Measurements from ENCODE around the gene OTOF. TPM values are rescaled to one million over a fixed set of nuclear protein-coding genes. Genes with fewer than 3 reads are reported as not detected.

Gene OTOF
- 1 to 10 TPM; 1.7 to 2.6 TPM for total RNA-seq
- polyA plus RNA-seq, result 1.7 TPM

DNA sequence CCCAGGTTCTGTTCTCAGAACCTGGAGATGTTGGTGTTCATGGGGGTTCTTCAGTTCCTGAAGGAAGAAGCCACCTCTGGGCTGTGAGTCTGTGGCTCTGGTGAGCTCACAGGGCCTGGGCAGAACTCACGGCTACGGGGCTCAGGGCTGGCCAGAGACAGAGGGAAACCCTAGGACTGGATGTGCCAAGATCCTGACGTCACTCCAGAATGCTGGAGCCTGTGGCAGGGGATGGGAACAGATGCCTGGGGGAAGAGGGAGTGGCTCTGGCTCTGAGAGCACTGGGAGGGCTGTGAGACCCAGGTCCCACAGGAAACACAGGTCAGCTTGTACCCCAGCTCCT is at the start of gene OTOF:
Gene OTOF, minus strand, starts transcription at position 214 of the 343 bp plus-strand sequence.
- Mint-ChIP-seq H3K4me3 (peak within 1 kb of the TSS in 6 of 7 donors; percentile 40 to 76 (median 68)), H3K27me3 (no peaks in the 10 kb centered on the region), H3K4me1 (peaks cover 3 to 6% (median 4%) of the 10 kb centered on the region in 3 donors), H3K36me3 (no peaks in the 10 kb centered on the region), H3K27ac (peak within 1 kb of the TSS in 5 of 8 donors; percentile 59 to 89 (median 66)), H3K9me3 (no peaks in the 10 kb centered on the region)
- no peak within 1 kb of the TSS for H3K4me3 ChIP-seq (ENCODE audit: low read length)
- H3K4me1 ChIP-seq (ENCODE audit: insufficient read depth, low read length), result no peaks in the 10 kb centered on the region
- no peaks in the 10 kb centered on the region for H3K9me3 ChIP-seq (ENCODE audit: low read length)
- ChIA-PET CTCF (no interaction called here), POLR2A (no interaction called here)
- no peaks in the 10 kb centered on the region for H3K36me3 ChIP-seq (ENCODE audit: insufficient read depth, low read length)
- no peaks in the 10 kb centered on the region for H3K27me3 ChIP-seq (ENCODE audit: insufficient read depth, low read length, poor library complexity, severe bottlenecking)
- DNase-seq, result no peak
- no peak within 1 kb of the TSS for H3K27ac ChIP-seq (ENCODE audit: low read depth, low read length)

- H3K4me1 ChIP-seq (ENCODE audit: insufficient read depth, low read length), result no peaks in the 10 kb centered on the region
- H3K27me3 ChIP-seq (ENCODE audit: insufficient read depth, low read length, poor library complexity, severe bottlenecking), result peaks cover 1% of the 10 kb centered on the region
- ChIA-PET CTCF (no interaction called here), POLR2A (no interaction called here)
- Mint-ChIP-seq H3K4me1 (no peaks in the 10 kb centered on the region), H3K4me3 (no peak overlapping the region), H3K27me3 (peaks cover 5 to 16% of the 10 kb centered on the region in 2 donors), H3K27ac (no peak overlapping the region), H3K36me3 (no peaks in the 10 kb centered on the region), H3K9me3 (no peaks in the 10 kb centered on the region)
- no peaks in the 10 kb centered on the region for H3K9me3 ChIP-seq (ENCODE audit: low read length)
- no peak for DNase-seq
- H3K27ac ChIP-seq (ENCODE audit: low read depth, low read length), result no peak overlapping the region
- H3K4me3 ChIP-seq (ENCODE audit: low read length), result no peak overlapping the region
- H3K36me3 ChIP-seq (ENCODE audit: insufficient read depth, low read length), result no peaks in the 10 kb centered on the region
Measured at GRCh38 chr2:26526589-26526988, 48.7 kb upstream of the OTOF start.

- H3K36me3 ChIP-seq (ENCODE audit: insufficient read depth, low read length), result no peaks in the 10 kb centered on the region
- H3K9me3 ChIP-seq (ENCODE audit: low read length), result no peaks in the 10 kb centered on the region
- DNase-seq, result no peak
- H3K4me1 Mint-ChIP-seq, result no peaks in the 10 kb centered on the region
- H3K9me3 Mint-ChIP-seq, result no peaks in the 10 kb centered on the region
- no peaks in the 10 kb centered on the region for H3K4me1 ChIP-seq (ENCODE audit: insufficient read depth, low read length)
- ChIA-PET POLR2A (no interaction called here), CTCF (no interaction called here)
- no peak overlapping the region for H3K4me3 ChIP-seq (ENCODE audit: low read length)
- H3K4me3 Mint-ChIP-seq, result no peak overlapping the region
- H3K27ac ChIP-seq (ENCODE audit: low read depth, low read length), result no peak overlapping the region
- H3K36me3 Mint-ChIP-seq, result no peaks in the 10 kb centered on the region
- H3K27ac Mint-ChIP-seq, result no peak overlapping the region
- H3K27me3 ChIP-seq (ENCODE audit: insufficient read depth, low read length, poor library complexity, severe bottlenecking), result peaks cover 3% of the 10 kb centered on the region
- peaks cover 5 to 21% of the 10 kb centered on the region in 2 donors for H3K27me3 Mint-ChIP-seq
Measured at GRCh38 chr2:26526105-26526504, 48.2 kb upstream of the OTOF start.

- Histone ChIP-seq H3K4me3 (ENCODE audit: low read length) (no peak overlapping the region), H3K36me3 (ENCODE audit: insufficient read depth, low read length) (no peaks in the 10 kb centered on the region), H3K27ac (ENCODE audit: low read depth, low read length) (no peak overlapping the region), H3K4me1 (ENCODE audit: insufficient read depth, low read length) (peaks cover 17% of the 10 kb centered on the region), H3K27me3 (ENCODE audit: insufficient read depth, low read length, poor library complexity, severe bottlenecking) (peaks cover 3% of the 10 kb centered on the region), H3K9me3 (ENCODE audit: low read length) (no peaks in the 10 kb centered on the region)
- no peak for DNase-seq
- Mint-ChIP-seq H3K4me3 (no peak overlapping the region), H3K27ac (no peak overlapping the region), H3K36me3 (no peaks in the 10 kb centered on the region), H3K4me1 (peaks cover 0 to 11% (median 11%) of the 10 kb centered on the region in 3 donors), H3K9me3 (no peaks in the 10 kb centered on the region), H3K27me3 (peaks cover 5 to 23% of the 10 kb centered on the region in 2 donors)
- ChIA-PET CTCF (interaction anchor here (1.1 kb wide), 1 partner anchor 55 kb away, joined by 4 read pairs; no protein-coding TSS in a partner anchor), POLR2A (no interaction called here)
Measured at GRCh38 chr2:26523750-26524149, 45.8 kb upstream of the OTOF start.

DNA sequence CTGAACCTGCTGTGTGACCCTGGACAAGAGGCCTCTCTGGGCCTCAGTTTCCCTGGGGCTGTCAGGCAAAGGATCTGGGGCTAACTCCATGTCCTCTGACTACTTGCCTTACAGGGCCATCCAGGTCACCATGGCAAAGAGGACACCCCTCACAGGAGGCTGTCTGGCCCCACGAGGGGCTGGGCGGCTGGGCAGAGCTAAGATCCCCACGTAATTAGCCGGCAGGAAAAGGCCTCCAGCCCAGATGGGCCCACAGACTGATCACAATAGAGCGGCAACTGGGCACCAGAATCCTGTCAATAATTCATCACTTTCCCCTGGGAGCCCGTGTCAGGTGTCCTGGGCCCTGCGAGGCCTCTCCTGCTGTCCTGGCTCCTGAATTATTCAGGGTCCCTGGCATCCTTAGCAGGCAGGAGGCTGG is 44.8 kb upstream of the OTOF start:
- peaks cover 3% of the 10 kb centered on the region for H3K27me3 ChIP-seq (ENCODE audit: insufficient read depth, low read length, poor library complexity, severe bottlenecking)
- Mint-ChIP-seq H3K4me1 (peaks cover 0 to 11% (median 11%) of the 10 kb centered on the region in 3 donors), H3K27me3 (peaks cover 5 to 22% of the 10 kb centered on the region in 2 donors), H3K27ac (no peak overlapping the region), H3K9me3 (no peaks in the 10 kb centered on the region), H3K4me3 (no peak overlapping the region), H3K36me3 (no peaks in the 10 kb centered on the region)
- ChIA-PET POLR2A (no interaction called here), CTCF (interaction anchor here (1.1 kb wide), 1 partner anchor 56 kb away, joined by 4 read pairs; no protein-coding TSS in a partner anchor)
- H3K36me3 ChIP-seq (ENCODE audit: insufficient read depth, low read length), result no peaks in the 10 kb centered on the region
- peaks cover 19% of the 10 kb centered on the region for H3K4me1 ChIP-seq (ENCODE audit: insufficient read depth, low read length)
- no peak overlapping the region for H3K4me3 ChIP-seq (ENCODE audit: low read length)
- no peaks in the 10 kb centered on the region for H3K9me3 ChIP-seq (ENCODE audit: low read length)
- no peak overlapping the region for H3K27ac ChIP-seq (ENCODE audit: low read depth, low read length)
- no peak for DNase-seq

GRCh38 chr2:26522325-26522724 is 44.4 kb upstream of the OTOF start:
- H3K36me3 Mint-ChIP-seq, result no peaks in the 10 kb centered on the region
- H3K4me1 Mint-ChIP-seq, result peaks cover 0 to 11% (median 11%) of the 10 kb centered on the region in 3 donors
- H3K27me3 Mint-ChIP-seq, result peaks cover 7 to 22% of the 10 kb centered on the region in 2 donors
- Histone ChIP-seq H3K27me3 (ENCODE audit: insufficient read depth, low read length, poor library complexity, severe bottlenecking) (peaks cover 3% of the 10 kb centered on the region), H3K36me3 (ENCODE audit: insufficient read depth, low read length) (no peaks in the 10 kb centered on the region), H3K27ac (ENCODE audit: low read depth, low read length) (no peak overlapping the region), H3K4me1 (ENCODE audit: insufficient read depth, low read length) (peaks cover 19% of the 10 kb centered on the region), H3K9me3 (ENCODE audit: low read length) (no peaks in the 10 kb centered on the region), H3K4me3 (ENCODE audit: low read length) (no peak overlapping the region)
- H3K4me3 Mint-ChIP-seq, result no peak overlapping the region
- no peak overlapping the region for H3K27ac Mint-ChIP-seq
- ChIA-PET POLR2A (no interaction called here), CTCF (interaction anchor here (0.6 kb wide), 1 partner anchor 19 kb away, joined by 3 read pairs; no protein-coding TSS in a partner anchor)
- H3K9me3 Mint-ChIP-seq, result no peaks in the 10 kb centered on the region
- DNase-seq, result no peak

GRCh38 chr2:26521913-26522180 is 43.9 kb upstream of the OTOF start:
- POLR2A ChIA-PET, result no interaction called here

DNA sequence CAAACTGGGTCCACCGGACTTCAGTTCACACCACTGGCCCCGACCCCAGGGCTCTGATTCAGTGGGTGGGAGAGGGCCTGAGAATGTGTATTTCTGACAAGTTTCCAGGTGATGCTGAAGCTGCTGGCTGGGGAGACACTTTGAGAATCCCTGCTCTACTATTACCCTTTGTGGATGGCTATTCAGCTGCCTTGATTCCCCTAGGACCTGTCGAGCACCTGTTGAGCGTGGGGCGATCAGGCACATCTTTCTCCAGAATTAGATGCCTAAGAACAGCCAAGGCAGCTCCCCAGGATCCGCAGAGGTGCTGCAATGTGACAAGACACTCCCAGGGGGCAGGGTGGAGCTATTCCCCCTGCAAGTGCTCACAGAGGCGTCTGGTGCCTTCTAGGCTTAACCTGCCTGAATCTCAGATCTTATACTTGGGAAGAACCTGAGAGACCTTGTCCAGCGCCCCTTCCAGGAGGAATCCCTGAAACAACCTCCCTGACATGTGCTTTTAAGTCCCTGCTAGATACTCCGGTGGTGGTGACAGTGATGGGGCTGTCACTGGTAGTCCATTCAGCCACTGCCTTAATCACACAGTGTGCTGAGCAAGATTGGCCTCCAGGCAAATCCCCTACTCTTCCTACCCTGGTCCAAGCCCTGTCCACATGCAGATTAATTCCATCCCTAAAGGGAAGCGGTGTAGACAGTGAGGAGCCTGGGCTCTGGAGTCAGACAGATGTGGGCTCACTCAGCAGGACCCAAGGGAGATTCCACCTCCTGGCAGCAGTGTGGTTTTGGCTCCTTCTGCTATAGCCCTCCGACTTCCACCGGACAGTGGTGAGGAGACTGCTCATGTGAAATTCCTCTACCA is 43.4 kb upstream of the OTOF start:
- Histone ChIP-seq H3K27me3 (ENCODE audit: insufficient read depth, low read length, poor library complexity, severe bottlenecking) (peaks cover 3% of the 10 kb centered on the region), H3K4me1 (ENCODE audit: insufficient read depth, low read length) (peaks cover 19% of the 10 kb centered on the region), H3K9me3 (ENCODE audit: low read length) (no peaks in the 10 kb centered on the region), H3K36me3 (ENCODE audit: insufficient read depth, low read length) (no peaks in the 10 kb centered on the region), H3K4me3 (ENCODE audit: low read length) (no peak overlapping the region), H3K27ac (ENCODE audit: low read depth, low read length) (no peak overlapping the region)
- H3K27me3 Mint-ChIP-seq, result peaks cover 7 to 22% of the 10 kb centered on the region in 2 donors
- no peaks in the 10 kb centered on the region for H3K36me3 Mint-ChIP-seq
- H3K27ac Mint-ChIP-seq, result peak overlapping the region in 2 of 8 donors; percentile 48 to 51
- H3K4me1 Mint-ChIP-seq, result peaks cover 0 to 11% (median 11%) of the 10 kb centered on the region in 3 donors
- H3K4me3 Mint-ChIP-seq, result no peak overlapping the region
- ChIA-PET POLR2A (no interaction called here), CTCF (no interaction called here)
- no peaks in the 10 kb centered on the region for H3K9me3 Mint-ChIP-seq
- no peak for DNase-seq

More at GRCh38 chr2:26521913-26522180, 43.9 kb upstream of the OTOF start:
- DNase-seq, result no peak
- CTCF ChIA-PET, result interaction anchor here (0.6 kb wide), 1 partner anchor 19 kb away, joined by 3 read pairs; no protein-coding TSS in a partner anchor
- Mint-ChIP-seq H3K4me3 (no peak overlapping the region), H3K27me3 (peaks cover 7 to 22% of the 10 kb centered on the region in 2 donors), H3K36me3 (no peaks in the 10 kb centered on the region), H3K9me3 (no peaks in the 10 kb centered on the region), H3K27ac (no peak overlapping the region), H3K4me1 (peaks cover 0 to 11% (median 11%) of the 10 kb centered on the region in 3 donors)
- H3K4me1 ChIP-seq (ENCODE audit: insufficient read depth, low read length), result peaks cover 19% of the 10 kb centered on the region
- no peaks in the 10 kb centered on the region for H3K36me3 ChIP-seq (ENCODE audit: insufficient read depth, low read length)
- H3K27me3 ChIP-seq (ENCODE audit: insufficient read depth, low read length, poor library complexity, severe bottlenecking), result peaks cover 3% of the 10 kb centered on the region
- no peaks in the 10 kb centered on the region for H3K9me3 ChIP-seq (ENCODE audit: low read length)
- H3K4me3 ChIP-seq (ENCODE audit: low read length), result no peak overlapping the region
- no peak overlapping the region for H3K27ac ChIP-seq (ENCODE audit: low read depth, low read length)
